Hepatocyte (in vitro differentiated cells): ENCODE results near the gene LRCH1. TPM values are rescaled to one million over a fixed set of nuclear protein-coding genes. Genes with fewer than 3 reads are reported as not detected.

ENCODE experiments used
- DNase-seq: peaks from one replicate; pipeline ENCODE4 v3.0.0-alpha.2; 2016; ENCODE audit warnings: low spot score
- H2AFZ ChIP-seq: fragments of 200-600 bp; sonication (generic); 2 replicates; pipeline ENCODE4 v1.6.0; 2016; ENCODE audit warnings: antibody characterized with exemption, mild to moderate bottlenecking
- H3K27ac ChIP-seq: fragments of 200-600 bp; sonication (generic); 2 replicates; pipeline ENCODE4 v1.5.1; 2016; ENCODE audit warnings: mild to moderate bottlenecking
- H3K27me3 ChIP-seq: fragments of 200-600 bp; sonication (generic); 2 replicates; pipeline ENCODE4 v1.6.1; 2016
- H3K36me3 ChIP-seq: fragments of 200-600 bp; sonication (generic); replicated peaks from 2 replicates; pipeline ENCODE4 v1.5.1; 2016; ENCODE audit warnings: low read depth; ENCODE audit not compliant: insufficient read depth
- H3K4me1 ChIP-seq: fragments of 200-600 bp; sonication (generic); 2 replicates; pipeline ENCODE4 v1.5.1; 2016; ENCODE audit warnings: mild to moderate bottlenecking, moderate library complexity; ENCODE audit not compliant: insufficient read depth
- H3K4me2 ChIP-seq: fragments of 200-600 bp; sonication (generic); 2 replicates; pipeline ENCODE4 v1.6.0; 2016
- H3K4me3 ChIP-seq: fragments of 200-600 bp; sonication (generic); 2 replicates; pipeline ENCODE4 v1.5.1; 2016; ENCODE audit warnings: mild to moderate bottlenecking
- H3K79me2 ChIP-seq: fragments of 200-600 bp; sonication (generic); 2 replicates; pipeline ENCODE4 v1.6.0; 2017; ENCODE audit warnings: mild to moderate bottlenecking
- H3K9me2 ChIP-seq: fragments of 200-600 bp; sonication (generic); replicated peaks from 2 replicates; pipeline ENCODE4 v1.6.0; 2017; ENCODE audit warnings: mild to moderate bottlenecking; ENCODE audit not compliant: insufficient read depth
- H3K9me3 ChIP-seq: fragments of 200-600 bp; sonication (generic); 2 replicates; pipeline ENCODE4 v1.5.1; 2016; ENCODE audit warnings: low read depth, mild to moderate bottlenecking
- H4K20me1 ChIP-seq: fragments of 200-600 bp; sonication (generic); 2 replicates; pipeline ENCODE4 v1.6.0; 2016; ENCODE audit warnings: mild to moderate bottlenecking; ENCODE audit not compliant: insufficient read depth, poor library complexity, severe bottlenecking
- EZH2 ChIP-seq: fragments of 200-600 bp; sonication (generic); IDR thresholded peaks from 2 replicates; pipeline ENCODE4 v1.6.1; 2016; ENCODE audit warnings: antibody characterized with exemption, mild to moderate bottlenecking, borderline replicate concordance
- EZH2phosphoT487 ChIP-seq: fragments of 200-600 bp; sonication (generic); IDR thresholded peaks from one replicate; pipeline ENCODE4 v1.6.1; 2018; ENCODE audit warnings: antibody characterized with exemption, mild to moderate bottlenecking, low read depth, moderate library complexity; ENCODE audit not compliant: unreplicated experiment, severe bottlenecking
- WGBS: methylation state at CpG from one replicate; pipeline ENCODE4 v1.1.6; 2016; ENCODE audit warnings: low lambda C conversion rate; ENCODE audit errors: missing lambda C conversion rate; 5-methylcytosine and 5-hydroxymethylcytosine counted together
- polyA plus RNA-seq: library from polyadenylated mRNA; unstranded; fragments of >200 nt; fragmentation: Nextera tagmentation; extraction: Ambion mirVana; gene quantifications from 2 replicates; pipeline ENCODE4 v1.2.1, GENCODE V29; 2016
- total RNA-seq: library from RNA; depleted of rRNA; stranded (reverse); fragments of >200 nt; gene quantifications from 2 replicates; pipeline ENCODE4 v1.2.3, GENCODE V29; 2014
- TF ChIP-seq, protein P1 (sequence below): fragments of 200-600 bp; sonication (generic); IDR thresholded peaks from 2 replicates; pipeline ENCODE4 v1.5.1; 2016; ENCODE audit warnings: antibody characterized with exemption, mild to moderate bottlenecking; ENCODE audit not compliant: poor library complexity

The LRCH1 gene
- total and polyA plus RNA-seq, 2 experiments from 2014 or later = 5.7 to 14.1 TPM

GRCh38 chr13:46647512-46648065, 94.6 kb downstream of the LRCH1 start:
- Histone ChIP-seq H3K9me3 (no peaks in the 10 kb centered on the region), H3K27ac (no peak overlapping the region), H3K27me3 (no peaks in the 10 kb centered on the region), H3K9me2 (no peaks in the 10 kb centered on the region), H3K79me2 (peaks cover 86% of the 10 kb centered on the region), H3K36me3 (no peaks in the 10 kb centered on the region), H2AFZ (no peak overlapping the region), H3K4me3 (no peak overlapping the region), H3K4me1 (peaks cover 20% of the 10 kb centered on the region), H3K4me2 (no peak overlapping the region), H4K20me1 (peaks cover 14% of the 10 kb centered on the region)
- WGBS = 76% methylated on average over 7 of the region's 7 CpGs
- no peak for DNase-seq
- TF ChIP-seq EZH2phosphoT487 (no peak), EZH2 (no peak)
- TF ChIP-seq, protein P1, sequence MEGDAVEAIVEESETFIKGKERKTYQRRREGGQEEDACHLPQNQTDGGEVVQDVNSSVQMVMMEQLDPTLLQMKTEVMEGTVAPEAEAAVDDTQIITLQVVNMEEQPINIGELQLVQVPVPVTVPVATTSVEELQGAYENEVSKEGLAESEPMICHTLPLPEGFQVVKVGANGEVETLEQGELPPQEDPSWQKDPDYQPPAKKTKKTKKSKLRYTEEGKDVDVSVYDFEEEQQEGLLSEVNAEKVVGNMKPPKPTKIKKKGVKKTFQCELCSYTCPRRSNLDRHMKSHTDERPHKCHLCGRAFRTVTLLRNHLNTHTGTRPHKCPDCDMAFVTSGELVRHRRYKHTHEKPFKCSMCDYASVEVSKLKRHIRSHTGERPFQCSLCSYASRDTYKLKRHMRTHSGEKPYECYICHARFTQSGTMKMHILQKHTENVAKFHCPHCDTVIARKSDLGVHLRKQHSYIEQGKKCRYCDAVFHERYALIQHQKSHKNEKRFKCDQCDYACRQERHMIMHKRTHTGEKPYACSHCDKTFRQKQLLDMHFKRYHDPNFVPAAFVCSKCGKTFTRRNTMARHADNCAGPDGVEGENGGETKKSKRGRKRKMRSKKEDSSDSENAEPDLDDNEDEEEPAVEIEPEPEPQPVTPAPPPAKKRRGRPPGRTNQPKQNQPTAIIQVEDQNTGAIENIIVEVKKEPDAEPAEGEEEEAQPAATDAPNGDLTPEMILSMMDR = no peak

DNA sequence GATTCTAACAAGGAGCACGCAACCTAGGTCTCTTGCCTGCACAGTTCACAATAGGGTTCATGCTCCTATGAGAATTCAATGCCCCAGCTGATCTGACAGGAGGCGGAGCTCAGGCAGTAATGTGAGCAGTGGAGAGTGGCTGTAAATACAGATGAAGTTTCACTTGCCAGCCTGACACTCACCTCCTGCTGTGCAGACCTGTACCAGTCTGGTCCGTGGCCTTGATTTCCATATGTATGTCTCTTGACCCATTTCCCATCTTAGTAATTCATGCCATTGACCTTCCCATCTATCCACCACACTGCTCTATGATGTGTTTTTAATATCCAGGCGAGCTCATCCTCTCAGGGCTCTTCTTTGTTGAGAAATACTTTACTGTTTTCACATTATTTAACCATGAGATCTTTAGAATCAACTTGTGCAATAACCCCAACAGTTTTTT, 95.2 kb downstream of the LRCH1 start:
- DNase-seq = peak; percentile 26
- no peaks in the 10 kb centered on the region for H3K27me3 ChIP-seq
- H3K4me1 ChIP-seq = peaks cover 16% of the 10 kb centered on the region
- peaks cover 14% of the 10 kb centered on the region for H4K20me1 ChIP-seq
- H3K4me2 ChIP-seq = no peak overlapping the region
- H3K4me3 ChIP-seq = no peak overlapping the region
- no peak overlapping the region for H2AFZ ChIP-seq
- TF ChIP-seq EZH2 (no peak), EZH2phosphoT487 (no peak)
- TF ChIP-seq, protein P1 = no peak
- H3K79me2 ChIP-seq = peaks cover 86% of the 10 kb centered on the region
- H3K27ac ChIP-seq = no peak overlapping the region
- H3K9me3 ChIP-seq = no peaks in the 10 kb centered on the region
- no peaks in the 10 kb centered on the region for H3K9me2 ChIP-seq
- no peaks in the 10 kb centered on the region for H3K36me3 ChIP-seq
- 72% methylated on average over 4 of the region's 4 CpGs for WGBS

- 96% methylated on average over 1 of the region's 1 CpG for WGBS
- Histone ChIP-seq H3K27me3 (no peaks in the 10 kb centered on the region), H3K9me2 (no peaks in the 10 kb centered on the region), H3K79me2 (peaks cover 82% of the 10 kb centered on the region), H3K4me1 (peaks cover 1% of the 10 kb centered on the region), H3K9me3 (no peaks in the 10 kb centered on the region), H4K20me1 (peaks cover 14% of the 10 kb centered on the region), H3K4me3 (no peak overlapping the region), H3K4me2 (no peak overlapping the region), H2AFZ (no peak overlapping the region), H3K36me3 (no peaks in the 10 kb centered on the region), H3K27ac (no peak overlapping the region)
- no peak for DNase-seq
- TF ChIP-seq, protein P1 = no peak
- TF ChIP-seq EZH2 (no peak), EZH2phosphoT487 (no peak)
These were observed 96.8 kb downstream of the LRCH1 start for GRCh38 chr13:46649816-46650215.
